ENCODE data around the gene AHNAK.

DNA sequence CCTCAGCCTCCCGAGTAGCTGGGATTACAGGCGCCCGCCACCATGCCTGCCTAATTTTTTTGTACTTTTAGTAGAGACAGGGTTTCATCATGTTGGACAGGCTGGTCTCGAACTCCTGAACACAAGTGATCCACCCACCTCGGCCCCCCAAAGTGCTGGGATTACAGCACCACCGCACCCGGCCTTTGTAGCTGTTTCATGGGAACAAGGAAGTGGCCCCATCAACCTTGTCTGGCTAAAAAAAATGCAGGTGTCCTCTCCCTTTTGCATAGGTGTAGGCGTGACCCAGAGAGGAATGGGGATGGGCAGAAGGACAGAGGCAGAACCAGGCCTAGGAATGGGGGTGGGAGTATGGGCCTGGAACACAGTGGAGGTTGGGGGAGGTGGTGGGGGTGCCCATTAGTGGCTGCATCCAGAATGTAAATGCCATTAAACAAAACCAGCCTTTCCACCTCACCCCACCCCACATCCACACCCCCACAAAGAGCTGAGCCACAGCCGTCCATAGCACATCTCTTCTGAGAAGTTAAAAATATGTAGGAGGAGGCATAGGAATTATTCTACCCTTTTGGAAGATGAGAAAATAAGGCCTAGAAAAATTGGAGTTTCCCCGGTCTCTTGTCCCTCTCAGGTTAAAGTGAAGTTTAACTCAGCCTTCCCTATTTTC is 150.6 kb downstream of the AHNAK start:
- TF ChIP-seq, protein P1, sequence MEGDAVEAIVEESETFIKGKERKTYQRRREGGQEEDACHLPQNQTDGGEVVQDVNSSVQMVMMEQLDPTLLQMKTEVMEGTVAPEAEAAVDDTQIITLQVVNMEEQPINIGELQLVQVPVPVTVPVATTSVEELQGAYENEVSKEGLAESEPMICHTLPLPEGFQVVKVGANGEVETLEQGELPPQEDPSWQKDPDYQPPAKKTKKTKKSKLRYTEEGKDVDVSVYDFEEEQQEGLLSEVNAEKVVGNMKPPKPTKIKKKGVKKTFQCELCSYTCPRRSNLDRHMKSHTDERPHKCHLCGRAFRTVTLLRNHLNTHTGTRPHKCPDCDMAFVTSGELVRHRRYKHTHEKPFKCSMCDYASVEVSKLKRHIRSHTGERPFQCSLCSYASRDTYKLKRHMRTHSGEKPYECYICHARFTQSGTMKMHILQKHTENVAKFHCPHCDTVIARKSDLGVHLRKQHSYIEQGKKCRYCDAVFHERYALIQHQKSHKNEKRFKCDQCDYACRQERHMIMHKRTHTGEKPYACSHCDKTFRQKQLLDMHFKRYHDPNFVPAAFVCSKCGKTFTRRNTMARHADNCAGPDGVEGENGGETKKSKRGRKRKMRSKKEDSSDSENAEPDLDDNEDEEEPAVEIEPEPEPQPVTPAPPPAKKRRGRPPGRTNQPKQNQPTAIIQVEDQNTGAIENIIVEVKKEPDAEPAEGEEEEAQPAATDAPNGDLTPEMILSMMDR (IDR thresholded peaks at IDR 0.05), result no peak
- no peak for TF ChIP-seq POLR2A (IDR thresholded peaks at IDR 0.05)

Measured in thyroid gland (tissue), 4 donors.